Measurements from ENCODE around the gene HNRNPA1L2.
"Not testable (repeated sequence)": the region's sequence is repeated elsewhere in the genome, so short reads cannot be mapped to it uniquely, and the experiment has no call there.

HNRNPA1L2 gene

DNA sequence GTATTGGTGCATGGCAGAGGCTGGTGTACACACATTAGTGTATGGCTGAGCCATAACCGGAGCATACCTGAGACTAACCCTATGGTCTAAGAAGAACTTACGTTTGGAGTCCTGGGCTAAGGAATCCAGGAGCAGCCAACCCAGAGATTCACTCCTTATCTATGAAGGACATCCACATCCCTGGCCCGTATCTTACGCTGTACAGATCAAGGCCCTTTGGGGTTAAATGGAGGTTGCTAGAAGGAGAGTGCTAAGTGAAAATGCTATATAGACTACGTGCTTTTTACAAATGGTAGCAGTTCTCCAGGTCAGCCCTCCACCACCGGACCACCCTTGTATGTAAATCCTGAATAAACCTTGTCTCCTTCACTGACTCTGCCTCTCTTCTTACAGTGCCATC lies 8.5 kb downstream of the HNRNPA1L2 start:
- DNase-seq = no peak

DNA sequence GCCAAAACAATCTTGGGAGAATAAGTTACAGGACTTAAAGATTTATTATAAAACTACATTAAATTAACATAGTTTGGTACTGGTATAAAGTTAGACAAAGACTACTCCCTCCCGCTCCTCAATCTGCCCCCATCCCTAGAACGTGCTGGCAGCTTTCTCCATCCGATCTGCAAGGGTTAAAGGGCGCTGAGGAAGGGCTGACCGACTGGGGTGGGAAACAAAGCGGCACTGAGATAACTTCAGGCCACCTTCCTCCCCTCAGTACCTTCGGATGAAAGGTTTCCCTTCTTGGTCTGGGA lies 9.6 kb downstream of the HNRNPA1L2 start:
- DNase-seq = no peak

DNA sequence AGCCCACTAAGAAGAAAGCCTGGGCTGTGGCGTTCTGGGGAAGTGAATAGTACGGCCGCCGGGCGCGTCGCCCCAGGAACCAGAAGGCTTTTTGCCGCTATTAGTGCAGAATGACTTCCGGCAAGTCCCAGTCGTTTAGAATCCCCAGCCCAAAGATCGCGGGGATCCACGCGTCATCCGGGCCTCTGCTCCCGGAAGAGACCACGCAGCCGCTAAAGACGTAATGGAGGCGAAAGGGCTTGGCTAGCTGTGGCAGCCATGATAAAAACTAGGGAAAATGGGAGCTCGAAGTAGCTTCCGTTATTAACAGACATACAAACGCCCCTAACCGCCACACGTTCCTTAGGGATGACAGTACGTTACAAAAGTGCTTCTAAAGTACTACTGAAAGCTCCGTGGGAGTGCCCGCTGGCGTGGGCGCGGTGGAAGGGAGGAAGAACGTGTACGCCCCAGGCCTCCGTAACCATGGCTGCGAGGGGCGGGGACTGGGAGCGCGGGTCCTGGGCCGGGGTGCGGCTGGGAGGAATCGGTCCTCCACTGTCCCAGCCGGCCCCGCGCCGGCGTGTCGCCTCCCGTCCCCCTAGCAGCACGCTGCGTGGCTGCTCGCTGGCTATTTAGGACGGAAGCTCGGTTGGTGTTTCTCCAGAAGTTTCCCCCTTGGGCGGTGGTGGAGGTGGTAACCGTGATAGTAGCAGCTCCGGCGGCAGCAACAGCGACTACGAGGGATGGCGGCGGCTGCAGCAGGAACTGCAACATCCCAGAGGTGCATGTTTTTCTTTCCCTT lies 10.2 kb downstream of the HNRNPA1L2 start, which contains the start of gene SUGT1:
Gene SUGT1 (plus strand): TSS at position 641 of the 784 bp plus-strand sequence. CDS start 85 bp downstream, at position 726.
- peak; percentile 96 to 98 for DNase-seq

DNA sequence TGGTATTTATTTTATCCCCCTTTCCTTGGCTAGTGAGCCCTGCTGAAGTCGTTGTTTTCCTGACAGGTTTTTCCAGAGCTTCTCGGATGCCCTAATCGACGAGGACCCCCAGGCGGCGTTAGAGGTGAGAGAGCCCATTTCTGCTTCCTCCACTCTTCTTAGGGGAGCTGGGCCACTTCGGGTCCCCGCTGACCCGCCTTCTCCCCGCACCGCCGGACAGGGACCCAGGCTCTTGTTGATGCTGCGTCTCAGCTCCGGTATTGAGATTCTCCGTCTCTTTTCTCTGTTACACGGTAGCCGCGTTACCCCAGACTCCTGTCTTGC lies 10.7 kb downstream of the HNRNPA1L2 start:
- no peak for DNase-seq

DNA sequence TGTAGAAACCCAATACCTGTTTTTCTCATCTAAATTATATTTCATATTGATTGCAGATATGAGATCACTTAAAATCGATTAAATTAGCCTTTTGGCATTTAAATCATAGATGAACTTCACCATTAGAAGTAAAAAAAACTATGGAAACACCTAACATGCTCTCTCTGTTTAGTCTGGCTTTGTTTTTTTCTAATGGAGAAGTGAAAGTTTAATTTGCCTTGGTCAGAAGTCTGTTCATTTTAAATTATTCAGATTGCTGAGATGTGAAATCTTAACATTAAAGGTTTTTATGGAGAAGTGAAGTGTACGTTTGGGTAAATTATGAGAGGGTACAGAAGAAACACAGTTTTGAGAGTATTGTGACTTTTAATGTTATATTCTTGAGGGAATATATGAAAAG lies 17.1 kb downstream of the HNRNPA1L2 start:
- no peak for DNase-seq

DNA sequence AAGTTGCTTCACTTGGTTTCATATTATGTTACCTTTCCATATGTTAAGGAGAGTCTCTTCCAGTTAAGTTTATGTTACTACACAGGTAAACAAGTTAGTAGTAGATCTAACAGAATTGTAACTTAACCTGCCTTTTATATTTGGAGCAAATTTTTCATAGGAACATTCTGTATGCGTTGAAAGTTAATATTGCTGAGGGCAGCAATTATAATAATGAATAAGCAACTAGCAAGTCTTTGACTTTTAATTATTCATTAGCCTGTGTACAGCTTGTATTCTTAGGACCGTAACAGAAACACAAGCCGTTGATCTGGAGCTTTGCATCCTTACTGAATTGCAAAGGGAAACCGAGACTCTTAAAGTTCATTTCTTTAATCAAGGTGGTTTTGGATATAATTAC lies 22.0 kb downstream of the HNRNPA1L2 start:
- no peak for DNase-seq

DNA sequence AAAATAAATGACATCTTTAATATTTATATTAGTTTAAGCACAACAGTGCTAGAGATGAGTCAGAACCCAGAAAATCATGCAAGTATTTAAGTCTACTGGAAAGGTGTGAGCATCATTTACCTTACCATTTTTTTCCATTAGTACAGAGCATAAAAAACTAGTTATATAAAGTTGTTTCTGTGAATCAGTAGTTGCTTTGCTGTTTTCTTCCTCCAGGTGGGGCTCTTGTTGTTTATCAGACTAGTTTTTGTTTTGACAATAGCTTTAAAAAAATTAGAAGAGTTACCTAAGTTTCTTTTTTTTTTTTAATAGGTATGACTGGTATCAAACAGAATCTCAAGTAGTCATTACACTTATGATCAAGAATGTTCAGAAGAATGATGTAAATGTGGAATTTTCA lies 23.1 kb downstream of the HNRNPA1L2 start:
- DNase-seq = peak in 1 of 2 donors; percentile 52

DNA sequence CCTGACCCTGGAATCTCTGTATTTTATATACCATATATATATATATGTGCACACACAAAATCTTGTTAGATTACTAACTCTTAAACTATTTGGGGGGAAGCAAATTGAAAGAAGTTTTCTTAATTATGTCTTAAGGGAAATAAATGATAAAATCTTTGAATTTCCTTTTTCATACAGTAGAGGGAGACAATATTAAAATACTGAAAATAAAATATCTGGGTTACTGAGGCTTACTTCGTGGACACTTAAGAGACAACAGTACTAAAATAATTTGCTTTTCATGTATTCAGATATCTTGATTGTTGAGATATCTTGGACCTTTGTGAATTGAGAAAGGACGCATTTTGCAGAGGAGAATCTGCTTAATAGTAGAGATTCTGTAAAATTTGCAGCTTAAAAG lies 27.4 kb downstream of the HNRNPA1L2 start:
- no peak for DNase-seq

DNA sequence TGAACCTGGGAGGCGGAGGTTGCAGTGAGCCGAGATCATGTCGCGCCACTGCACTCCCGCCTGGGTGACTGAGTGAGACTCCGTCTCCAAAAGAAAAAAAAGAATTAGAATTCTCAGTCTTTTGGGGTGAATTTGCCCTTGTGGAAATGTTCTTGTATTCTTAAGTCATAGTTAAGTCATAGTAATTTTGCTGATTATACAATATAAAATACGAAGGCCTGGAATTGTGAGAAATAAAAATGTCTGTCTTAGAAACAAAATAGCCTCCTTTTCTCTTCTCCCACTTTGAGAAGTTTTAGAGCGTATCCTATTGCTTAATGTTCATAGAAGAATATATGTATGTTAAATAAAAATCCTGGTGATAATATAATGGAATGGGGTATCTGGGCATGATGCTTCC lies 28.5 kb downstream of the HNRNPA1L2 start:
- DNase-seq = no peak

DNA sequence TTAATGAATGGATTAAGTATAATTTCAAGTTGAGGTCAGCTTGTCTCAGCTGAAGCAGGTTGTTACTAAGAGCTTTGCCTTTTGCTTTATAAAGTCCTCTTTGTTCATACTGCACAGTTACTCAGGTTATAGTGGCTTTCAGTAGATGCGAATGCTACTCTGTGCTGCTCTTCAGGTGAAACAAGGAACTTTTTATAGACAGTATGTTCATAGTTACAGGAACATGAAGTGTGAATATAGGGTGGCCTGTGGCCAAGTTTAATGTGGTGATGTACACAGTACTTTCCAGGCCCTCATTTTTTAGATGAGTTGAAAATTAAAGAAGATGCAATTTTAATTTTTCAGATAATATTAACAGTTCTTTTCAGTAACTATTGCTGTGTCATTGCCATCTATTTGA lies 31.2 kb downstream of the HNRNPA1L2 start:
- DNase-seq = no peak

DNA sequence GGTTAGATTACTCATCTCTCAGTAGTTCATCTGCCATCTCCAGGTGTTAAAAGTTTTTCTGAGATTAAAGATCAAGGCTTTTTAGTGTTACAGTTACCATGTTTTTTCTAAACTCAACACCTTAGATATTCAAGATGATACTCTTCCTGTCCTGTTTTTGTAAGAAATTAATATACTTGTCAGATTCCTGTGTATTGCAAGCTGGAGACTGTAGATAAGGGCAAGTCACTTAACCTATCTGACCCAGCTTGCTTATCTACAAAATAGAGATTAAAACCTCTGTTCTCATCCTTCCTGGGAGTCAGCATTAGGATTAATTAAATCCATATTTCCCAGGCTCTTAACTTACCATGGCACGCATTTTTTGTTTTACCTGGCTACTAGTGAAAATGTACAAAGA lies 35.6 kb downstream of the HNRNPA1L2 start:
- DNase-seq = no peak

DNA sequence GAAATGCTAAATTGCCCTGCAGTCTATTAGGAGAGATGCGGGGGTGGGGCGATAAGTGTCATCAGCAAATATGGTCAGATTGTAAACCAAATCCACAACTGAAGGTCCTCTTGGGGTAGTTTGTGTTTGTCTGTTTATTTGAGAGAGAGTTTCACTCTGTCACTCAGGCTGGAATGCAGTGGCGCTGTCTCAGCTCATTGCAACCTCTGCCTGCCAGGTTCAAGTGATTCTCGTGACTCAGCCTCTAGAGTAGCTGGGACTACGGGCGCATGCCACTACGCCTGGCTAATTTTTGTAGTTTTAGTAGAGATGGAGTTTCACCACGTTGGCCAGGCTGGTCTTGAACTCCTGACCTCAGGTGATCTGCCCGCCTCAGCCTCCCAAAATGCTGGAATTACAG lies 43.6 kb downstream of the HNRNPA1L2 start:
- DNase-seq = not testable (repeated sequence)

DNA sequence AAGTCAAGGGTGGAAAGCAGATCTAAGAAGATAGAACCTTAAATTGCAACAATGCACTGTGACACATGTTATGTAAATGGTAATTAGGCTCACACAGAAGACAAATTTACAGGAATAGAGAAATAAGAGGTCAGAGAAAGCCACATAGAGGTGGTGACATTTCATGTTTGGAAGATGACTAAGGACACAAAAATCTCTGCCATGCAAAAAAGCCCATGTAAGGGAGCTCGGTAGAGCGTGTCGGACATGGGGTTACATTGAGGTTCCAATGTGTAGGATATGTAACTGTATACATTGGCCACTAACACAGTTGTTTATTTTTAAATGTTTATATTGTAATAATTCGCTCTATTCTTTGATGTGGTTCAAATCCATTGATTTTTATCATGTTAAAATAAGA lies 44.1 kb downstream of the HNRNPA1L2 start:
- no peak for DNase-seq
